GM21576 (cell line): ENCODE measurements around the gene SPECC1L.
"Not testable (repeated sequence)": the region's sequence is repeated elsewhere in the genome, so short reads cannot be mapped to it uniquely, and the experiment has no call there.

Experiments
- ATAC-seq: cut with Tn5 transposase; IDR thresholded peaks from one replicate; pipeline ENCODE4 v1.9.1; 2021; ENCODE audit warnings: mild to moderate bottlenecking, moderate library complexity; ENCODE audit not compliant: unreplicated experiment

Gene SPECC1L, protein sequence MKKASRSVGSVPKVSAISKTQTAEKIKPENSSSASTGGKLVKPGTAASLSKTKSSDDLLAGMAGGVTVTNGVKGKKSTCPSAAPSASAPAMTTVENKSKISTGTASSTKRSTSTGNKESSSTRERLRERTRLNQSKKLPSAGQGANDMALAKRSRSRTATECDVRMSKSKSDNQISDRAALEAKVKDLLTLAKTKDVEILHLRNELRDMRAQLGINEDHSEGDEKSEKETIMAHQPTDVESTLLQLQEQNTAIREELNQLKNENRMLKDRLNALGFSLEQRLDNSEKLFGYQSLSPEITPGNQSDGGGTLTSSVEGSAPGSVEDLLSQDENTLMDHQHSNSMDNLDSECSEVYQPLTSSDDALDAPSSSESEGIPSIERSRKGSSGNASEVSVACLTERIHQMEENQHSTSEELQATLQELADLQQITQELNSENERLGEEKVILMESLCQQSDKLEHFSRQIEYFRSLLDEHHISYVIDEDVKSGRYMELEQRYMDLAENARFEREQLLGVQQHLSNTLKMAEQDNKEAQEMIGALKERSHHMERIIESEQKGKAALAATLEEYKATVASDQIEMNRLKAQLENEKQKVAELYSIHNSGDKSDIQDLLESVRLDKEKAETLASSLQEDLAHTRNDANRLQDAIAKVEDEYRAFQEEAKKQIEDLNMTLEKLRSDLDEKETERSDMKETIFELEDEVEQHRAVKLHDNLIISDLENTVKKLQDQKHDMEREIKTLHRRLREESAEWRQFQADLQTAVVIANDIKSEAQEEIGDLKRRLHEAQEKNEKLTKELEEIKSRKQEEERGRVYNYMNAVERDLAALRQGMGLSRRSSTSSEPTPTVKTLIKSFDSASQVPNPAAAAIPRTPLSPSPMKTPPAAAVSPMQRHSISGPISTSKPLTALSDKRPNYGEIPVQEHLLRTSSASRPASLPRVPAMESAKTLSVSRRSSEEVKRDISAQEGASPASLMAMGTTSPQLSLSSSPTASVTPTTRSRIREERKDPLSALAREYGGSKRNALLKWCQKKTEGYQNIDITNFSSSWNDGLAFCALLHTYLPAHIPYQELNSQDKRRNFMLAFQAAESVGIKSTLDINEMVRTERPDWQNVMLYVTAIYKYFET

GRCh38 chr22:24270556-24271385 lies at the start of gene SPECC1L:
SPECC1L (plus strand) TSS chr22:24270831; CDS start chr22:24302232, 31,401 bp downstream.
- peak; percentile 80 for ATAC-seq

- no peak for ATAC-seq
Observed at GRCh38 chr22:24224468-24224867, 46.2 kb upstream of the SPECC1L start.

DNA sequence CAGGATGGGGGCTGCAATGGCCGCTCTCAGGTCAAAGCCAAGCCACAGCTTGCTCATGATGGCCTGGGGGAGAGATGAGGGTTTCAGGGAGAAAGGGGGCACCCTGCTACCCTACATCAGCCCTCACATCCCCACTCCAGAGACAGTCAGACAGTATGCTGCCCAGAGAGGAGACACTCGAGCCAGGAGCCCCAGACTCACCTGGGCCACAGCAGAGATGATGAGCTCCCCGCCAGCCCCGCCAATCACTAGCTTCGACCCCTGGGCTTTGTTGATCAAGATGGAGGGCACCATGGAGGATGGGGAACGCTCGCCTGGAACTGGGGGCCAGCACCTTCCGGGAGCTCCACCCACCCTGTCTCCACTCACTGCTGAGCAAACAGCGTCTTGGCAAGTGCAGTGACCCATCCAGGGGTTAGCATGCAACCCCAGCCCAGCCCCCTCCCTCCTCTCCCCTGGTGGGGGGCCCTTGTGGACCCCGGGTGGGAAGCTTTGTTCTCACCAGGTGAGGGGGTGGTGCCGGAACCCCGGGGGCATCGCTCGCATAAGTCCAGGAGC lies 45.5 kb upstream of the SPECC1L start:
- ATAC-seq: no peak

DNA sequence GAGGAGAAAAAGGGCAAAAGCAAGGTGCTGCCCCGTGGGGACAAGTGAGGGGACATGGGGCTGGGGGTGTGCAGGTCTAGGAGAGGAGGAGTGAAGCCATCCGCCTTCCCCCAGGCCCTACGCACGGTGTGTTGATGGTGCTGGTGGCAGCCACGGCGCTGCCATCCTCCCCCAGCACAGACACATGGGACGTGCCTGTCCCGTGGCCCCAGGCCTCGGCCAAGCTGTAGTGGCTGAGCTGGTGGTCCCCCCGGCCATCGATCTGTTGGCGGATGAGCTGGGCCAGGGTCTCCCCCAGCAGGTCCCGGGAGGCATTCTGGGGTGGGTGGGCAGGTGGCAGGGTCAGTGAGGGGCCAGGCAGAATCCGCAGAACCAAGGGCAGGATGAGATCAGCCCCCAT lies 44.7 kb upstream of the SPECC1L start:
- no peak for ATAC-seq

GRCh38 chr22:24230911-24231656 lies 39.5 kb upstream of the SPECC1L start:
- no peak for ATAC-seq

DNA sequence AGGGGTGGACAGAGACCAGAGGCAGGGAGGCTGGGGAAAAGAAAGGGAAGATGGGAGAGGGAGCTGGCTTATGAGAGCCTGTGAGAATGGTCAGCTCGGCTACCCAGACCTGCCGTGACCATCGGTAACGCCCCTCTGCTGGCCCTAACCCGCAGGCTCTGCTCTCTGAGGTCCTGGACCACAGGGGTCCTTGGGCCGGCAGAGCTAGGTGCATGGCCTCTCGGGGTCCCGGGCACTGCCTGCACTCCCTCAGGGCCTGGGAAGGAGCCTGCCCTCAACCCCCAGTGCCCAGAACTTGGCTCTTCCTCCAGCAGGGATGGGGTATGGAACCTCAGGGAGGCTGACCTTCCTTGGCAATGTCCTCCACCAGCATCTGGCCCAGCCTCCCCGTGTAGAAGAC lies 38.9 kb upstream of the SPECC1L start:
- ATAC-seq: no peak

DNA sequence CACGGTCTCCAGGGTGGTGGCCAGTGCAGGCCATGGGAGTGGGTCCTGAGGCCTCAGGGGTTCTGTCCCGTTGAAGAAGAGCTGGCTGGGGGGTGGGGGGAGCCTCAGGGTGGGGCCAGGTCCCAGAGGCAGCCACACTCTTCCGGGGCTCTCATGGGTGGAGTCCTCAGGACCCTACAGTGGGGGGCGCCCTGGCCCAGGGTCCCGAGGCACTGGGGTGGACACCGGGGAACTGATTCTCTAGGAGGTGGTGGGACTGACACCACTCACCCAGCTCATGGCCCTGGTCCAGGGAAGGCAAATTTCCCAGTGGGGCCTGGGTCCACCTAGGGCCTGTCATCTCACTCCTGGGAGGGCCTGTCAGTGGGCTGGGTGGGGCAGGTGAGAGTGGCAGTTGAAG lies 38.5 kb upstream of the SPECC1L start:
- ATAC-seq: no peak

- no peak for ATAC-seq
Observed at GRCh38 chr22:24232725-24233124, 37.9 kb upstream of the SPECC1L start.

DNA sequence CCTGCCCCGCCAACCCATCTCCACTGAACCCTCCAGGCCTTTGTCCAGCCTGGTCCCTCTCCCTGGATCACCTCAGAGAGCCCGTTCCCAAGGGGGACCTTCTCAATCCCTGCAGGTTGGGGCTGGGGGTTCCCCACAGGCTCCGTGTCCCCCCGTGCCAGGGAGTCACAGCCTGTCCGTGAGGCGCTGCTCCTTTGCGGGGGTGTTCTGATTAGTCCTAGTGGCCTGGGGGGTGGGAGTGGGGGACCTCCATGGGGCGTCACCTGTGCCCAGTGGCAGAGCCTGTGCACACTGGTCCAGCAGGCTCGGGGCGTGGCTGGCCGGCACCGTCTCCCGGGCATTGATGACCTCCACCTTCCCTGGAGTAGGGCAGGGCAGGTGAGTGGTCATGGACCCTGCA lies 37.4 kb upstream of the SPECC1L start:
- ATAC-seq: no peak

GRCh38 chr22:24233816-24234215 lies 36.8 kb upstream of the SPECC1L start:
- ATAC-seq: no peak

DNA sequence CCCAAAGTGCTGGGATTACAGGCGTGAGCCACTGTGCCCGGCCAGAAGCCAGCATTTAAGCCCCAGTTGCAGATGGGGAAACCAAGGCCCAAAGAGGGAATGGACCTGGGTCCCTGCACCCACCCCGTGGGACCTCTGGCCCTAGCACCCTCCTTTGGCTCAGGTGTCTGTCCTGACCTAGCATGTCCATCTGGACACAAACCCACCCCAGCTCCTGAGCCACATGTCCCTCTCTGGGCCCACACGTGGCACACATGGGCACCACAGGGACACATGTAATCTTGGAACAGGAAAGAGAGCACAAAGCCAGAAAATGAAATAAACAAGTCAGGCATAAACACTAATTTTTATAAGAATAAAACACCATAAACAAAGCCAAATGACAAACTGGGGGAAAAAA lies 35.3 kb upstream of the SPECC1L start:
- no peak for ATAC-seq

DNA sequence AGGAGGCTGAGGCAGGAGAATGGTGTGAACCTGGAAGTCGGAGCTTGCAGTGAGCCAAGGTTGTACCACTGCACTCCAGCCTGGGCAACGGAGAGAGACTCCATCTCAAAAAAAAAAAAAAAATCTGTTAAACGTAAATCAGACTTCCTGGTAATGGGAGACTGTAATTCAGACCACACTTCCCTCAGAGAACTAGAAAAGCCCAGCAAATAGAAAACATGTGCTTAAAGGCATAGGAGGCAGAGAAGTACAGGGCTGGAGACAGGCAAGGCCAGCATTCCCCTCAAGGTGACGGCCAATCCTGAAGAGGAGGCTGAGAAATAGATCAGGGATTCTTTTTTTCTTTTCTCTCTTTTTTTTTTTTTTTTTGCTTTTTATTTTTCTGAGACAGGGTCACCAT lies 34.0 kb upstream of the SPECC1L start:
- no peak for ATAC-seq

GRCh38 chr22:24238101-24238694 lies 32.4 kb upstream of the SPECC1L start:
- not testable (repeated sequence) for ATAC-seq

DNA sequence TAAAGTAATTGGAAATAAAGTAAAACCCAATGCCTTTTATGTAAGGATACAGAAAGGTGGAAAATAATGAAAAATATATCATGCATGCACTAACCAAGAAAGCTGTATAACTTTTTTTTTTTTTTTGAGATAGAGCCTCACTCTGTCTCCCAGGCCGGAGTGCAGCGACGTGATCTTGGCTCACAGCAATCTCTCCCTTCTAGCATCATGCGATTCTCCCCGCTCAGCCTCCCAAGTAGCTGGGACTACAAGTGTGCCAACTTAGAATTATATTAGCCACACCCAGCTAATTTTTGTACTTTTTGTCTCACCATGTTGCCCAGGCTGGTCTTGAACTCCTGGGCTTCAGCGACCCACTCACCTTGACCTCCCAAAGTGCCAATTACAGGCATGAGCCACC lies 30.2 kb upstream of the SPECC1L start:
- no peak for ATAC-seq

GRCh38 chr22:24240985-24241692 lies 29.5 kb upstream of the SPECC1L start:
- not testable (repeated sequence) for ATAC-seq

DNA sequence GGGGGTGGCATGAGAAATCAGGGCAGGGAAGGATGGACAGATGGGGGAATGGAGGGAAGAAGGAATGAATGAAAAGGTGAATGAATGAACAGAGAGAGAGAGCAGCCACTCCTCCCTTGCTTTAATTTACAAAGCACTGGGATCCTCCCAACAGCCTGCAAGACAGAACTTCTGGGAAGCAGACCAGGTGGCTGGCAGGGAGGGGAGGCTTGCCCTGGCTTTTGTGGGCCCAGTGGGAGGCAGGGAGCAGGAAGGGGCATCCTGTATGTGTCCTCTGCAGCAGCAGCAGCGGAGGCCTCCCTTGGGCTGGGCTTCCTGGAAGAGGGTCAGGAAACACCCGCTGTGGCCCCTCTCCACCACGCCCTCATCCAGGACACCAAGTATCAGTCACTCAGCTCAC lies 27.2 kb upstream of the SPECC1L start:
- not testable (repeated sequence) for ATAC-seq

DNA sequence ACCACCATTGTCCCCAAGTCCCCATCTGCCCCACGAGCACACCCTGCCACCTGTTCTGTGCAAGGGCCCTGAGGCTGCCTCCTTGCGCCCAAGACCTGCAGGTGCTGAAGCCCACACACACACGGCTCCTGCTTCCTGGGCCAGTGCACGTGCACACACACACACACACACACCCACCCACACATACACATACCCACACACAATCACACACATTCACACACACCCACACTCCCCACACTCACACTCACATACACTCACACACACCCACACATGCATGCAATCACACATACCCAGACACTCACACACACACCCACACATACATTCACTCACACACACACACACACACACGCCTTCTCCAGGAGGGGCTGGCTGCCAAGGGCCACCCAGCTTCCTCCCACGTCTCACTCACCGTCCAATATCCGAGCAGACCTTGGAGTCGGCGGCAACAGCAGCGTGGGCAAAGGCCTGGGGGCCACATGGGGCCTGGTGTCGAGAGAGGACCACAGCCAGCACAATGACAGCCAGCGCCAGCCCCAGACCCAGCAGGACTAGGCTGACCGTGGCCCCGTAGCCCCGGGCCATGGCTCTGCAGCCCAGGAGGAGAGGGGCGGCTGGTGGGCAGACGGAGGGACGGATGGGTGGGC lies 26.4 kb upstream of the SPECC1L start:
- ATAC-seq: no peak

DNA sequence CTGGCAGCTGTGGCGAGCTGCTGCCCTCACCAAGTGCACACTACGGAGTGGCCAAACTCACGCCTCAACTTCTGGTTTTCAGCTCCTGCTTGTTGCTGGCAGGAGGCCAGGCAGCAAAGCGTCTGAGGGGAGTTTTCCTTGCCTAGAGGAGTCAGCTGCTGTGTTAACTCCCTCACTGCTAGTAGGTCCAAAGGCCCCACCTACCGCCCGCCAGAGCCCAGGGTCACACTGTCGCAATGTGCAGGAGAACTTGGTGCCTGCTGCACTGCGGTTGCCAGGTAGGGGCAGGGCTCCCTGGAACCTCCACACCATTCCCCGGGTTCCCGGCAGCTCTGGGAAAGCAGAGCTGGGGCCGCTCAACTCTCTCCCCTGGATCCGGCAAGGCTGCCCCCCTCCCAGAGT lies 25.6 kb upstream of the SPECC1L start, which contains the start of gene GGT5:
Gene GGT5, minus strand, starts transcription at position 53 of the 402 bp plus-strand sequence. CDS start 357 bp downstream, outside the sequence.
- ATAC-seq: not testable (repeated sequence)
